ENCODE data around the gene CPAMD8.
"Not testable (repeated sequence)": the region's sequence is repeated elsewhere in the genome, so short reads cannot be mapped to it uniquely, and the experiment has no call there.

The CPAMD8 gene

GRCh38 chr19:16938211-16938610, 88.4 kb downstream of the CPAMD8 start:
- no peak for TF ChIP-seq MAX (IDR thresholded peaks at IDR 0.05; ENCODE audit: low read depth, low read length)
- H3K4me3 ChIP-seq (ENCODE audit: low read depth, low read length), result no peak overlapping the region
- no peak for DNase-seq (ENCODE audit: low read depth)

GRCh38 chr19:16937796-16938195, 88.8 kb downstream of the CPAMD8 start:
- DNase-seq (ENCODE audit: low read depth); H3K4me3 ChIP-seq (ENCODE audit: low read depth, low read length): not testable (repeated sequence)

- no peak for TF ChIP-seq POLR2A (IDR thresholded peaks at IDR 0.05; ENCODE audit: extremely low read depth, insufficient read length)
- TF ChIP-seq CTCF (IDR thresholded peaks at IDR 0.05; ENCODE audit: low read depth, low read length), result no peak
- TF ChIP-seq MAX (IDR thresholded peaks at IDR 0.05; ENCODE audit: low read depth, low read length), result no peak
- no peak for TF ChIP-seq MYC (IDR thresholded peaks at IDR 0.05; ENCODE audit: low read depth, low read length)
- no peak for DNase-seq (ENCODE audit: low read depth)
- H3K4me3 ChIP-seq (ENCODE audit: low read depth, low read length), result no peak overlapping the region
Observed at GRCh38 chr19:16936901-16937300, 89.7 kb downstream of the CPAMD8 start.

- no peak for DNase-seq (ENCODE audit: low read depth)
- TF ChIP-seq MAX (IDR thresholded peaks at IDR 0.05; ENCODE audit: low read depth, low read length) (no peak), POLR2A (IDR thresholded peaks at IDR 0.05; ENCODE audit: extremely low read depth, insufficient read length) (no peak), CTCF (IDR thresholded peaks at IDR 0.05; ENCODE audit: low read depth, low read length) (no peak), MYC (IDR thresholded peaks at IDR 0.05; ENCODE audit: low read depth, low read length) (no peak)
- no peak overlapping the region for H3K4me3 ChIP-seq (ENCODE audit: low read depth, low read length)
Observed at GRCh38 chr19:16934489-16934888, 92.1 kb downstream of the CPAMD8 start.

GRCh38 chr19:16931306-16931705, 95.3 kb downstream of the CPAMD8 start:
- no peak for TF ChIP-seq POLR2A (IDR thresholded peaks at IDR 0.05; ENCODE audit: extremely low read depth, insufficient read length)
- TF ChIP-seq MAX (IDR thresholded peaks at IDR 0.05; ENCODE audit: low read depth, low read length), result no peak
- TF ChIP-seq MYC (IDR thresholded peaks at IDR 0.05; ENCODE audit: low read depth, low read length), result no peak
- TF ChIP-seq CTCF (IDR thresholded peaks at IDR 0.05; ENCODE audit: low read depth, low read length), result no peak
- H3K4me3 ChIP-seq (ENCODE audit: low read depth, low read length), result no peak overlapping the region
- DNase-seq (ENCODE audit: low read depth), result no peak

GRCh38 chr19:16930753-16931152, 95.9 kb downstream of the CPAMD8 start:
- no peak overlapping the region for H3K4me3 ChIP-seq (ENCODE audit: low read depth, low read length)
- no peak for DNase-seq (ENCODE audit: low read depth)
- TF ChIP-seq MAX (IDR thresholded peaks at IDR 0.05; ENCODE audit: low read depth, low read length) (no peak), CTCF (IDR thresholded peaks at IDR 0.05; ENCODE audit: low read depth, low read length) (no peak), POLR2A (IDR thresholded peaks at IDR 0.05; ENCODE audit: extremely low read depth, insufficient read length) (no peak), MYC (IDR thresholded peaks at IDR 0.05; ENCODE audit: low read depth, low read length) (no peak)

GRCh38 chr19:16928916-16929315, 97.7 kb downstream of the CPAMD8 start:
- no peak for TF ChIP-seq CTCF (IDR thresholded peaks at IDR 0.05; ENCODE audit: low read depth, low read length)
- TF ChIP-seq MAX (IDR thresholded peaks at IDR 0.05; ENCODE audit: low read depth, low read length), result no peak
- no peak for TF ChIP-seq POLR2A (IDR thresholded peaks at IDR 0.05; ENCODE audit: extremely low read depth, insufficient read length)
- TF ChIP-seq MYC (IDR thresholded peaks at IDR 0.05; ENCODE audit: low read depth, low read length), result no peak
- DNase-seq (ENCODE audit: low read depth), result no peak
- H3K4me3 ChIP-seq (ENCODE audit: low read depth, low read length), result no peak overlapping the region

Data from NB4 (cell line).